Aorta (tissue), 5 donors: Measurements from ENCODE around the gene ARHGDIB. TPM values are rescaled to one million over a fixed set of nuclear protein-coding genes. Genes with fewer than 3 reads are reported as not detected.
A peak's percentile ranks its signal among the peaks of the same experiment; 100 is the strongest.

Experiments used
- ATAC-seq: fragments of 200-7000 bp; cut with Tn5 transposase; one replicate; pipeline ENCODE4 v1.9.1; 2022; ENCODE audit warnings: moderate library complexity; ENCODE audit not compliant: low FRiP score
- DNase-seq, 2 donors: peaks; one replicate each; pipeline ENCODE4 v3.0.0-alpha.2; 2020
- H3K27ac ChIP-seq, 2 donors: one replicate each; pipeline ENCODE4 v1.5.1; 2013; ENCODE audit warnings: low read length in 2 of 2, mild to moderate bottlenecking in 2 of 2, moderate library complexity in 2 of 2, control low read depth in 1 of 2, inconsistent platforms in 1 of 2, low read depth in 1 of 2
- H3K27me3 ChIP-seq, 2 donors: one replicate each; pipeline ENCODE4 v1.6.1; 2013; ENCODE audit warnings: control low read depth in 1 of 2, low read length in 1 of 2, mild to moderate bottlenecking in 1 of 2, moderate library complexity in 1 of 2; ENCODE audit not compliant: insufficient read depth in 2 of 2, control insufficient read depth in 1 of 2
- H3K36me3 ChIP-seq, 2 donors: one replicate each; pipeline ENCODE4 v1.6.1; 2013; ENCODE audit warnings: control low read depth in 1 of 2, low read length in 1 of 2, mild to moderate bottlenecking in 1 of 2; ENCODE audit not compliant: insufficient read depth in 2 of 2, control insufficient read depth in 1 of 2
- H3K4me1 ChIP-seq, 2 donors: one replicate each; pipeline ENCODE4 v1.6.1; 2013; ENCODE audit warnings: low read length in 2 of 2, control low read depth in 1 of 2, mild to moderate bottlenecking in 1 of 2, moderate library complexity in 1 of 2; ENCODE audit not compliant: insufficient read depth in 2 of 2, control insufficient read depth in 1 of 2
- H3K4me3 ChIP-seq, 2 donors: one replicate each; pipeline ENCODE4 v1.5.1; 2013; ENCODE audit warnings: low read length in 2 of 2, control low read depth in 1 of 2, mild to moderate bottlenecking in 1 of 2
- H3K9me3 ChIP-seq: one replicate; pipeline ENCODE4 v1.6.1; 2013; ENCODE audit warnings: mild to moderate bottlenecking, low read length; ENCODE audit not compliant: control insufficient read depth
- WGBS, 2 donors: extraction: QIAGEN DNeasy Blood & Tissue Kit; methylation state at CpG; one replicate each; pipeline ENCODE4 v1.1.7; 2013; 5-methylcytosine and 5-hydroxymethylcytosine counted together
- intact Hi-C, 2 donors: fragments of 100-400 bp; cut with DNase I; formaldehyde crosslinking; loops; one replicate each; pipeline versions ENCODE4 v1.14.2 to v1.15.0; 2022
- polyA plus RNA-seq, 2 donors: library from polyadenylated mRNA; stranded (reverse); fragments of 200-250 nt; gene quantifications; one replicate each; pipeline ENCODE4 v1.2.3, GENCODE V29; 2013
- total RNA-seq, 2 donors: library from RNA; stranded (reverse); fragmentation: NEBNext Ultra II Directional; extraction: Animal tissue kit (Norgen Biotek cat#: 25700); gene quantifications; one replicate each; pipeline ENCODE4 v1.2.1, GENCODE V29; 2021
- donor health status: healthy with polysubstance abuse.
- donor health status: Bipolar disorder and iron deficiency.
- donor health status: DM: no; HTN: no; CAD: no.
- donor health status: DM: no; HTN: no; CAD: no.
- donor health status: DM: yes; HTN: yes; CAD: no.

The ARHGDIB gene
- total and polyA plus RNA-seq, 4 donors: 119 to 248 (median 152) TPM

- Histone ChIP-seq H3K4me1 (peaks cover 3 to 4% of the 10 kb centered on the region in 2 donors), H3K9me3 (no peaks in the 10 kb centered on the region), H3K27me3 (no peaks in the 10 kb centered on the region), H3K4me3 (no peak overlapping the region), H3K36me3 (no peaks in the 10 kb centered on the region), H3K27ac (no peak overlapping the region)
- intact Hi-C loops: no loop called here
- DNase-seq: no peak
- ATAC-seq: no peak
- WGBS, 2 donors: 70 to 73% methylated on average over 2 of the region's 2 CpGs
Measured at GRCh38 chr12:14956905-14957304, 4.5 kb downstream of the ARHGDIB start.

- intact Hi-C loops: no loop called here
- Histone ChIP-seq H3K9me3 (no peaks in the 10 kb centered on the region), H3K4me3 (no peak overlapping the region), H3K36me3 (no peaks in the 10 kb centered on the region), H3K27ac (peak overlapping the region in 1 of 2 donors; percentile 40), H3K27me3 (no peaks in the 10 kb centered on the region), H3K4me1 (peaks cover 2 to 4% of the 10 kb centered on the region in 2 donors)
- DNase-seq (no peak), ATAC-seq (no peak)
- 86% methylated on average over 9 of the region's 9 CpGs for WGBS, 2 donors
Measured at GRCh38 chr12:14956024-14956891, 5.1 kb downstream of the ARHGDIB start.

DNA sequence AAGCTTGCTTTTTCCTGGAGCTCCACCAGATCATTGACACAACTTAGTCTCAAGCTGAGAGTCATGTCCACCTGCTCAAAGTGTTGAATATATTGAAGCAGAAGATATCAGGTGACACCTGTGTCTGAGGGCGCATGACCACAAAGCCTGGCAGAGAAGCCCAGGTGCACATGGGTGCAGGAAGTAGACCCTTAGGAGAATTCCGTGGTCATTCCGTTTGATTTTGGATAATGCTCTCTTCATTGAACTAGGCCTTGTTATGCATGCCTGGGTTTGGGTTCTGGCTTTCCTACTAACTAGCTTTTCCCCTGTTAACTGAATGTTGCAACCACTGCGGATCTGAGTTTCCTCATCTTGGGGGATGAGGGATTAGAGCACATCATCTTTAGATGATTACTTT, 7.1 kb downstream of the ARHGDIB start:
- intact Hi-C loops: loop anchor here in 1 of 2 donors (5.0 kb wide), 1 partner anchor 67 kb away; the partner anchor contains the start of gene MGP
- DNase-seq (no peak), ATAC-seq (no peak)
- H3K4me3 ChIP-seq: no peak overlapping the region
- H3K27me3 ChIP-seq: no peaks in the 10 kb centered on the region
- H3K27ac ChIP-seq: peak overlapping the region in 1 of 2 donors; percentile 17
- H3K36me3 ChIP-seq: no peaks in the 10 kb centered on the region
- H3K9me3 ChIP-seq: no peaks in the 10 kb centered on the region
- WGBS, 2 donors: 93 to 94% methylated on average over 4 of the region's 4 CpGs
- H3K4me1 ChIP-seq: peaks cover 2 to 4% of the 10 kb centered on the region in 2 donors

GRCh38 chr12:14953752-14954151, 7.6 kb downstream of the ARHGDIB start:
- ATAC-seq (no peak), DNase-seq (no peak)
- H3K4me1 ChIP-seq: peaks cover 4% of the 10 kb centered on the region in 2 donors
- no peak overlapping the region for H3K4me3 ChIP-seq
- no peaks in the 10 kb centered on the region for H3K36me3 ChIP-seq
- no peaks in the 10 kb centered on the region for H3K9me3 ChIP-seq
- intact Hi-C loops: loop anchor here in 1 of 2 donors (5.0 kb wide), 1 partner anchor 66 kb away; the partner anchor contains the start of gene MGP
- no peaks in the 10 kb centered on the region for H3K27me3 ChIP-seq
- WGBS, 2 donors: 95 to 96% methylated on average over 1 of the region's 1 CpG
- peak overlapping the region in 1 of 2 donors; percentile 17 for H3K27ac ChIP-seq

DNA sequence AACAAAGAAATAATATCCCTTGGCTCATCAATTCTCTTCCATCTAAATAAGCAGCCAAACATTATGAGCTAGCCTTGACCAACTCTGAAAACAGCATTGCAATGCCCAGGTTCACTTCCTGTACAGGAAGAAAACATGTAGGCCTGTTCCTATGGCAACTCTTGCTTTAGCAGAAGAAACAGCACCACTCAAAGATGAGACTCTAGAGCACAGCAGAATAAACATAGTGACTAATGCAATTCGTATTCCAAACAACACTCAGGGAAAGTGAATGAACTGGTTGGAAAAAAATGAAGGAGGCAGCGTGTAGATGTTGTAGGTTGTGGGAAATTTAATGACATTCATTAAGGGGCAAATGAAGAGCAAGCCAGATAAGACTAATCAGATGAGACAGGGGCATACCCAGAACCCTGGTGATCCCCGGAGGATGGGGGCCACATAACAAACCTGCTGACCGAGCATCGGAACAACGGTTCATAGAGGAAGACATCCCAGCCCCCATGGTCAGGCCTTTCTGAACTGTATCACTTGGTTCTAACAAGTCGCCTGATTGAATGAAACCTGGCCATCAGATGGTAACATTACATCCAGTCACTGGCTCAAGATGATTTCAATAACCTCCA, 9.0 kb downstream of the ARHGDIB start:
- peak; percentile 83 for ATAC-seq
- Histone ChIP-seq H3K4me1 (peaks cover 3 to 4% of the 10 kb centered on the region in 2 donors), H3K9me3 (no peaks in the 10 kb centered on the region), H3K27me3 (no peaks in the 10 kb centered on the region), H3K4me3 (no peak overlapping the region), H3K27ac (peak overlapping the region in 1 of 2 donors; percentile 72), H3K36me3 (no peaks in the 10 kb centered on the region)
- 61 to 62% methylated on average over 7 of the region's 7 CpGs for WGBS, 2 donors
- intact Hi-C loops: loop anchor here in 1 of 2 donors (5.0 kb wide), 1 partner anchor 65 kb away; the partner anchor contains the start of gene MGP
- no peak for DNase-seq

DNA sequence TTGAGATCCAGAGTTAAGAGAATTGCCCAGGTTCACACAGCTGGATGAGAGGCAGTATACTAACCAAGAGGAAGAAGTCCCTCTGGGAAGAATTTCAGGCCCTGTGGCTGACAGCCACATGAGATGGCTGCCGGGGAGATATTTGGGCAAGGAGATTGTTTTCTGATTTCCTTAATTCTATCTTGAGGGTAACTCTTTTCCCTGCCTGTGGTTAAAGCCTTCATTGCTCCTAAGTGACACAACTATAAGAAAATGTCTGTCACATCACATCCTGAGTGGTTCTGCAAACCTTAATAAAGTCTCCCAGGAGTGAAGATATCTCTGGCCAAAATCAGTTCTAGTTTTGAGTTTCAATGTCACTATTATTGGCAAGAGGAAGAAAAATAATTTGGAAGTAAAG, 9.6 kb downstream of the ARHGDIB start:
- ATAC-seq (no peak), DNase-seq (no peak)
- WGBS, 2 donors: 23 to 35% methylated on average over 1 of the region's 1 CpG
- no peaks in the 10 kb centered on the region for H3K9me3 ChIP-seq
- intact Hi-C loops: loop anchor here in 1 of 2 donors (5.0 kb wide), 1 partner anchor 65 kb away; the partner anchor contains the start of gene MGP
- peaks cover 4% of the 10 kb centered on the region in 2 donors for H3K4me1 ChIP-seq
- H3K27me3 ChIP-seq: no peaks in the 10 kb centered on the region
- peak overlapping the region; percentile 26 to 82 for H3K27ac ChIP-seq
- no peak overlapping the region for H3K4me3 ChIP-seq
- H3K36me3 ChIP-seq: no peaks in the 10 kb centered on the region

GRCh38 chr12:14950982-14951746, 10.2 kb downstream of the ARHGDIB start:
- peaks cover 5 to 8% of the 10 kb centered on the region in 2 donors for H3K4me1 ChIP-seq
- H3K36me3 ChIP-seq: no peaks in the 10 kb centered on the region
- intact Hi-C loops: loop anchor here in 1 of 2 donors (5.0 kb wide), 1 partner anchor 64 kb away; the partner anchor contains the start of gene MGP
- H3K27me3 ChIP-seq: no peaks in the 10 kb centered on the region
- DNase-seq (no peak), ATAC-seq (no peak)
- peak overlapping the region in 1 of 2 donors; percentile 4 for H3K27ac ChIP-seq
- 86 to 91% methylated on average over 6 of the region's 6 CpGs for WGBS, 2 donors
- H3K4me3 ChIP-seq: no peak overlapping the region
- H3K9me3 ChIP-seq: no peaks in the 10 kb centered on the region

DNA sequence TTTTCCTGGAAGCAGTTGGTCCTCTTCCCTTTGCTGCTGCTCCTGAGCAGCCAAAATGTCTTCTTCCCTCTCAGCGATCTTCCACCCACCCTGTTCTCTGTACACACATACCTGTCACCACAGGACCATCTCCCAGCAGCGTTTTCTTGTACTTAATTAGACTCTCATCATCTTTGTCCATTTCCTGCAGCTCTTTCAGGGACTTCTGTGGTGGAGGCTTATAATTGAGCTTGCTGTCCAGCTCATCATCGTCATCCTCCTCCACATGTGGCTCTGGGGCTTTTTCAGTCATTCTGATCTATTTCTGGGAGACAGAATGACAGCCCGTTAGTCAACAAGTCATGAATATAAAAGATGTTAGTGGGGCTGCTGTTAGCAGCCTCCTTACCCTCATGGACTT, 11.0 kb downstream of the ARHGDIB start:
- no peak overlapping the region for H3K27ac ChIP-seq
- H3K4me3 ChIP-seq: no peak overlapping the region
- H3K4me1 ChIP-seq: peaks cover 5 to 8% of the 10 kb centered on the region in 2 donors
- intact Hi-C loops: loop anchor here in 1 of 2 donors (5.0 kb wide), 1 partner anchor 63 kb away; the partner anchor contains the start of gene MGP
- H3K36me3 ChIP-seq: no peaks in the 10 kb centered on the region
- ATAC-seq (no peak), DNase-seq (no peak)
- 82 to 83% methylated on average over 4 of the region's 4 CpGs for WGBS, 2 donors
- no peaks in the 10 kb centered on the region for H3K9me3 ChIP-seq
- no peaks in the 10 kb centered on the region for H3K27me3 ChIP-seq
